ENCODE measurements around the gene FTO. TPM values are rescaled to one million over a fixed set of nuclear protein-coding genes. Genes with fewer than 3 reads are reported as not detected.

Gene FTO
- total and polyA plus RNA-seq, 2 experiments from 2014 or later, result 46.8 to 77.7 TPM

DNA sequence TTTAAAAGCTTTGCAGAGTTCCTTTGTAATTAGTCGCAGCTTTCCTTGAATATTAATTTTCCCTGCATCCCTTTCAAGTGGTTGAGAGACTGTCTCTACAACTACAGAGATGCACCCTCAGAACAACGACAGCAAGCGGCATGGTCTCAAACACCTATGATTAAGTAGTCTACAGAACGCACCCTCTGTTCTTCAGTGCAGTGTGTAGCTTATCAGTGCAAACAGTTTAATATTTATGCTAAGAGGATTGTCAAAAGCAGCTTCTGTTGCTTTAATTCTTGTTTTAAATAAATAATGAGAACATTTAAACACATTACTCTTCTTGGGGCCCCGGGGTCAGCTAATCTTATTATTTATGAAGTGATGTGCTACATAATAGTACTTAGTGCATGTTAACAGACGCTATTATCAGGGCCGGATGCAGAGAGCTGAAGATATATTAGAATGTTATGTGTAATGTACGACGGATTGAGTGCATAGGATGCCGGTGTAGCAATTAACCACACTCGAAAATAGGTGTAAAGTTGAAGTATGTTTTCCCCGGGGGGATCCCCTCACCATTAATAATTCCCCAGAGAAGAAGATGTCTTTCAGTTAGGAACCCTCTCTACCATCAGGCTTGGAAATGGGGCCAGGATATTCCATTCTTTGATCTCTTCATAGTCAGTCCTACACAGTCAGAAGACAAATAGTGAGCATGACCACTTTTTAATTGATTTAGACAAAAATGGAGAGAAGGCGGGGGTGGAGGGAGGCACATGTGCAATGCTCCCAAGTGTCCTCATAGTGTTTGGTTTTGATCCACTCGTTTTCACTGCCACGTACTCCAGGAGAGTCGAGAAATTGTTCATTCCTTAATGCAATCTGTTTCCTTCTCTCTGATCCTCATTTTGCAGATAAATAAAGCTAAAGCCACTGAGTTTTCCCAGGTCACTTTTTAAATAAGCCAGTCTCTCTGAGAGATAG lies 406.3 kb downstream of the FTO start:
- Histone ChIP-seq H3K4me1 (ENCODE audit: insufficient read depth) (no peaks in the 10 kb centered on the region), H3K79me2 (no peaks in the 10 kb centered on the region), H3K27ac (no peak overlapping the region), H4K20me1 (ENCODE audit: insufficient read depth, poor library complexity, severe bottlenecking) (no peaks in the 10 kb centered on the region), H2AFZ (no peak overlapping the region), H3K9me3 (ENCODE audit: low read depth) (no peaks in the 10 kb centered on the region), H3K4me2 (no peak overlapping the region), H3K9me2 (replicated peaks; ENCODE audit: insufficient read depth) (no peaks in the 10 kb centered on the region), H3K27me3 (no peaks in the 10 kb centered on the region), H3K4me3 (no peak overlapping the region), H3K36me3 (replicated peaks; ENCODE audit: insufficient read depth, low read depth) (no peaks in the 10 kb centered on the region)
- TF ChIP-seq EZH2 (IDR thresholded peaks at IDR 0.05; ENCODE audit: borderline replicate concordance), result no peak
- no peak for TF ChIP-seq EZH2phosphoT487 (IDR thresholded peaks at IDR 0.05; ENCODE audit: low read depth, severe bottlenecking, unreplicated experiment)
- TF ChIP-seq, protein P1, sequence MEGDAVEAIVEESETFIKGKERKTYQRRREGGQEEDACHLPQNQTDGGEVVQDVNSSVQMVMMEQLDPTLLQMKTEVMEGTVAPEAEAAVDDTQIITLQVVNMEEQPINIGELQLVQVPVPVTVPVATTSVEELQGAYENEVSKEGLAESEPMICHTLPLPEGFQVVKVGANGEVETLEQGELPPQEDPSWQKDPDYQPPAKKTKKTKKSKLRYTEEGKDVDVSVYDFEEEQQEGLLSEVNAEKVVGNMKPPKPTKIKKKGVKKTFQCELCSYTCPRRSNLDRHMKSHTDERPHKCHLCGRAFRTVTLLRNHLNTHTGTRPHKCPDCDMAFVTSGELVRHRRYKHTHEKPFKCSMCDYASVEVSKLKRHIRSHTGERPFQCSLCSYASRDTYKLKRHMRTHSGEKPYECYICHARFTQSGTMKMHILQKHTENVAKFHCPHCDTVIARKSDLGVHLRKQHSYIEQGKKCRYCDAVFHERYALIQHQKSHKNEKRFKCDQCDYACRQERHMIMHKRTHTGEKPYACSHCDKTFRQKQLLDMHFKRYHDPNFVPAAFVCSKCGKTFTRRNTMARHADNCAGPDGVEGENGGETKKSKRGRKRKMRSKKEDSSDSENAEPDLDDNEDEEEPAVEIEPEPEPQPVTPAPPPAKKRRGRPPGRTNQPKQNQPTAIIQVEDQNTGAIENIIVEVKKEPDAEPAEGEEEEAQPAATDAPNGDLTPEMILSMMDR (IDR thresholded peaks at IDR 0.05; ENCODE audit: poor library complexity), result no peak
- DNase-seq (ENCODE audit: low spot score), result no peak
- WGBS (ENCODE audit: low lambda C conversion rate, missing lambda C conversion rate), result 74% methylated on average over 16 of the region's 16 CpGs

DNA sequence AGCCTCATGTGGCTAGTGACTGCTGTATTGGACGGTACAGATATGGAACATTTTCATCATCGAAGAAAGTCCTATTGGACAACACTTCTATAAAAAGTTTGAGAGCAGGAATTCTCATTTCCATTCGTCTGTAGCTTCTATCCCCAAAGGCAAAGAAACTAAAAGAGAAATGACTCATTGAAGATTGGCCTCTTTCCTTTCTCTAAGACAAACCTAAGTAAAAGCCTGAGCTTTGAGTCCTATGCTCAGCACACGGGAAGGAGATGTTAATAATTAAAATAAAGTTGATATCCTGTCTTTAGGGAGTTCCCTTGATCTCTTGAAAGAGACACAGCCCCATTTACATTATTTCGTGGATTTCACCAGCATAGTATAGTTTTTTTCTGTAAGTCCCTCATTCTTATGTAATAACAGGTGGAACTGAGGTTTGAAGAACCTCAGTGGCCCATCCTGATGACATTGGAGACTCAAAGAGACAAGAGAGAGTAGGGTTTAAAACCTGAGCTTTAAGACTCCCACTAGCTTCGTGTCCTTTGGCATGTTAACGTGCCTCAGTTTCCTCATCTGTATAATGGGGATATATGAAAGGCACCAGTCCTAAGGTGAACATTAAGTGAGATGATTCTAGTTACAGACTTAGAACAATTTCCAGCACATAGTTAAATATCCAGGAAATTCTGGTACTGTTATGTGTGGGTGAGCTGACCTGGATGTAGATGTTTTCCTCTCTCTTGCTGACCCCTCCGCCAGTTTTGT lies 408.7 kb downstream of the FTO start:
- no peak overlapping the region for H3K27ac ChIP-seq
- no peaks in the 10 kb centered on the region for H4K20me1 ChIP-seq (ENCODE audit: insufficient read depth, poor library complexity, severe bottlenecking)
- no peak overlapping the region for H3K4me2 ChIP-seq
- H3K9me2 ChIP-seq (replicated peaks; ENCODE audit: insufficient read depth), result no peaks in the 10 kb centered on the region
- 91% methylated on average over 8 of the region's 8 CpGs for WGBS (ENCODE audit: low lambda C conversion rate, missing lambda C conversion rate)
- H2AFZ ChIP-seq, result no peak overlapping the region
- H3K4me3 ChIP-seq, result no peak overlapping the region
- H3K9me3 ChIP-seq (ENCODE audit: low read depth), result no peaks in the 10 kb centered on the region
- TF ChIP-seq, protein P1 (IDR thresholded peaks at IDR 0.05; ENCODE audit: poor library complexity), result no peak
- TF ChIP-seq EZH2 (IDR thresholded peaks at IDR 0.05; ENCODE audit: borderline replicate concordance) (no peak), EZH2phosphoT487 (IDR thresholded peaks at IDR 0.05; ENCODE audit: low read depth, severe bottlenecking, unreplicated experiment) (no peak)
- no peaks in the 10 kb centered on the region for H3K36me3 ChIP-seq (replicated peaks; ENCODE audit: insufficient read depth, low read depth)
- H3K4me1 ChIP-seq (ENCODE audit: insufficient read depth), result no peaks in the 10 kb centered on the region
- H3K79me2 ChIP-seq, result no peaks in the 10 kb centered on the region
- H3K27me3 ChIP-seq, result no peaks in the 10 kb centered on the region
- DNase-seq (ENCODE audit: low spot score), result no peak

DNA sequence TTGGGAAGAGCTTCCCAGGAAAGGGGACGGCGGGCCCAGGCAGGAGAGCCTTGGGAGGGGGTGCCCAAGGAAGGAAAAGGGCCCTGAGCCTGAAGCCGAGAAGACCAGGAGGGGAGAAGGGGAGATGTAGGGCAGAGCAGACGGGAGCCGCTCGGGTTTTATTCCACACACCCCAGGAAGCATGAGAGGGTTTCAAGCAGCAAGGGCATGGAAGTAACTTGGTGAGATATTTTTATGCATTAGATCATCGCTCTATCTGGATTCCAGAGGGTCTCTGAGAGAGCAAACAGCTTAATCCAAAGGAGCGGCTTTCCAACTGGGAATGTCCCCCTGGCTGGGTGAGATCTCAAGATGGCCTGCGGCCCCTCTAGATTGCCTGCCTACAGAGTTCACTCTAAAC lies 411.6 kb downstream of the FTO start:
- H3K27ac ChIP-seq, result no peak overlapping the region
- 96% methylated on average over 9 of the region's 9 CpGs for WGBS (ENCODE audit: low lambda C conversion rate, missing lambda C conversion rate)
- H3K36me3 ChIP-seq (replicated peaks; ENCODE audit: insufficient read depth, low read depth), result no peaks in the 10 kb centered on the region
- no peaks in the 10 kb centered on the region for H4K20me1 ChIP-seq (ENCODE audit: insufficient read depth, poor library complexity, severe bottlenecking)
- no peaks in the 10 kb centered on the region for H3K9me3 ChIP-seq (ENCODE audit: low read depth)
- no peak for DNase-seq (ENCODE audit: low spot score)
- H3K79me2 ChIP-seq, result no peaks in the 10 kb centered on the region
- H3K4me2 ChIP-seq, result no peak overlapping the region
- TF ChIP-seq EZH2phosphoT487 (IDR thresholded peaks at IDR 0.05; ENCODE audit: low read depth, severe bottlenecking, unreplicated experiment) (no peak), EZH2 (IDR thresholded peaks at IDR 0.05; ENCODE audit: borderline replicate concordance) (no peak)
- TF ChIP-seq, protein P1 (IDR thresholded peaks at IDR 0.05; ENCODE audit: poor library complexity), result no peak
- no peaks in the 10 kb centered on the region for H3K4me1 ChIP-seq (ENCODE audit: insufficient read depth)
- H3K27me3 ChIP-seq, result no peaks in the 10 kb centered on the region
- no peak overlapping the region for H2AFZ ChIP-seq
- no peaks in the 10 kb centered on the region for H3K9me2 ChIP-seq (replicated peaks; ENCODE audit: insufficient read depth)
- no peak overlapping the region for H3K4me3 ChIP-seq

All from hepatocyte (in vitro differentiated cells).